HG02798 (cell line): ENCODE measurements around the gene GLG1.

Source experiments
- ATAC-seq: cut with Tn5 transposase; IDR thresholded peaks from one replicate; pipeline ENCODE4 v1.9.1; 2021; ENCODE audit warnings: mild to moderate bottlenecking; ENCODE audit not compliant: unreplicated experiment, poor library complexity

The GLG1 gene

DNA sequence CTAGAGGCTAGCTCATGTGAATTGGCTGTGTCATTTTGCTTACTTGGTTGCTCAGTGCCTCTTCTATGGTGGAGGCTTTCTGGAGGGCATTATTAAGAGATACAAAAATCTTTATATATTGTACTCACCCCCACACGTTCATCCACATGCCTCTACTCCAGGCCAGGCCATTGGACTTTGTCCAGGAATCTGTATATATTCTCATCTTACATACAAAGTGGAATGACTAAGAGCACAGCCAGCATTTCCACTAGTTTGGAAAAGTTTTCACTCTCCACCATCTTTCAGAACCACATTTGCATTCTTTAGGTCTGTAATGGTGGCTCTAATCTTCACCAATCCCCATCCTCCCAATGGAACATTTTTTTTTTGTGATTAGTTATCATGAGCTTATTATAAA lies 4.8 kb upstream of the GLG1 start:
- ATAC-seq, result no peak

DNA sequence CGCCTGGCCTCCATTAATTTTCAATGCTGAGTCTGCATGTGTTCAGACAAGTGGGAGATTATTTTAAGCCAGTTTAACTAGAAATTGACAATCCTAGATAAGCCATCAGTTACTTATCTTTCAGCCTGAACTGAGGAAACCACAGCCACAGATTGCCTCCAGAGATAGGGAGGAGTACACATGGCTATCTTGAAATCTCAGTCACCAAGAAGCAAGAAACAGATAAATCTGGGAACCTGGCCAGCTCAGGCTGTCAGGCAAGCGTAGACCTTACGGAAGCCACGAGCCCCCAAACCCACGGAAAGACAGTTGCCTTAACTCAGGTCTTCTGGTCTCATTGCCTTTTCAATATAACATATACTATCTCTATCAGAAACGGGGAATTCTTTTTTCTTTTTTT lies 2.0 kb upstream of the GLG1 start:
- ATAC-seq, result no peak

DNA sequence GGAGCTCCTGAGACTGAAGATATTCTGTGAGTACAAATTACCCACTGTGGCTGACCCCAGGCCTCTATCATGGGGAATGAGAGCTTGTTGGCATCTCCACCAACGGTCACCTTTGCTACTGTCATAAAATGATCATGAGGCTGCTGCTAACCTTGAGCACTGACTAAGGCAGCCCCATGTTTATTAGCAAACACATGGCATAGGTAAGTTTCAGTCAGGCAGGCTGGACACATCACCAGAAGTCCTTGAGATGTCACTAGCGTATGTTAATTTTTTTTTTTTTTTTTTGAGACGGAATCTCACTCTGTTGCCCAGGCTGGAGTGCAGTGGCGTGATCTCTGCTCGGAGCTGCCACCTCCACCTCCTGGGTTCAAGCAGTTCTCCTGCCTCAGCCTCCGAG lies 1.5 kb upstream of the GLG1 start:
- ATAC-seq, result no peak

DNA sequence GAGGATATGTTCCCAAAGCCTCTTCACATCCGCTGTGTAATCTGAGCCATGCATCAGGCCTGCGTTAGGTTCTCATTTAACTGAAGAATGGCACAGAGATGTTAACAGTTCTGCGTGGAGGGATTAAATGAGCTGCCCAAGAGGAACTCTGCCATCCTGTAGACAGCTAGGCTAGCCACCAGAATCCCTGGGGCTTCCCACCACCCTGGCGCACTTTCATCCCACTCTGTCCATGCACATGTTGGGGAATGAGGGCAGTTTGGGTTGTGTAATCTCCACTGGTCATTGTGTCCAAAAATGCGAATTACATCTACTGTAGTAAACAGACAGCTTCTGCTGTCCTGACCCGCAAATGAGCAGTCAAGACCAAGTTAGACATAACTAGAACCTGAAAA lies 1.0 kb upstream of the GLG1 start:
- ATAC-seq, result no peak

DNA sequence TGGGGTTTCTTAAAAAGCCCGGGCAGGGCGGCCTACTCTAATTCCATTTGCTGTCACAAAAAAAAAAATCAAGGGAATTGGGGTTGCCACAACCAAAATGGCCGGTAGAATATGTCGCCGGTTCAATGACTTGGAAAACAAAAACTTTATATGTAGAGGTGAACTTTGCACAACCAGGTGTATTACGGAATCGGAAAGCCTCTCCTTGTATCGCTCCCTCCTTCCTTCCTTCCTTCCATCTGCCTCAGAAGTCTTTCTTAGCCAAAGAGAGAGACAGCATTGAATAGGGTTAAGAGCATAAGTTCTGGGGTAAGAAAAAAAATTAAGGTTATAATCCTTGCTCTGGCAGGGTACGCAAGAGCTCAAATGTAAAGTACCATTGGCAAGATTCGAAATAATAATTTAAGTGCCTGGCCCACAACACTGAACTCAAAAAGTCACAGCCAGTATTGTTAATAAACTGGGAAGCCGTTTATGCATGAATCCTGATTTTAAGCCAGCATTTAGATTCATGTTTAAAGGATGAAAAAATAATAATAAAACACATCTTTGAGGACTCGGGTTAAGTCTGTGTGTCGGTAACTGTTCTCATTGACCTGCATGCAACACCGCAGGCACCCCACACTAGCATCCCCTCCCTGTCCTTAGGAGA lies 522 bp upstream of the GLG1 start:
- no peak for ATAC-seq

DNA sequence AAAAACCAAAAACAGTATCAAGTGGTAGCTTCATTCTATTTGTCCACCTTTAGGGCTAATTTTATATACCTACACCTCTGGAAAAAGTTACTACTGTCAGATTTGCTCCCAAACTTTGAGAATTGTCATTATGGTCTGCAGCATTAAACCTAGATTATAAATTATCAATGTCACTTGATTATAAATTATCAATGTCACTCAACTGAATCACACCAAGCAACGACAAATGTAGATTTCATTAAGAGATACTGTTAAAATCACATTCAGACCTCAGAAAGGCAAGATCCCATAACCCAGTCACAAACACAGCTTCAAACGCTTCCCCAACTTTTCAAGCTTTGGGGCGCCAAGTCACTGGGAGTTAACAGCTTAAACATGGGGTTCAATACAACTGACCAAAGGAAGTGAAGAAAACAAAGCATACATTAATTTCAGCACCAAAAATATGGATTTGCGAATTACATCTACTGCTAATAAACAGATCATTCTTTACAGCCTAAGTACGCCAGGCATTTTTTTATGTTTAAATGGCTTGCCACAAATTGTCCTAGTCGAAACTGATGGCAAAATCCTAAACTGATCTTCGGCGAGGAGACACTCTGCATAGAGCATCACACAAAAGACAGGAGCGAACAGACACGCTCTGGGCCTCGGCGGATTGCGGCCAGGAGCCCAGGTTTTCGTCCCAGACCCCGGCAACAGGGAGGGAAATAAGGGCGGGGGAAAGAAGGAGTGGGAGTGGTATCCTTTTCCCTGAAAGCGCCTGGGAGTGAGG lies 981 bp downstream of the GLG1 start:
- no peak for ATAC-seq

DNA sequence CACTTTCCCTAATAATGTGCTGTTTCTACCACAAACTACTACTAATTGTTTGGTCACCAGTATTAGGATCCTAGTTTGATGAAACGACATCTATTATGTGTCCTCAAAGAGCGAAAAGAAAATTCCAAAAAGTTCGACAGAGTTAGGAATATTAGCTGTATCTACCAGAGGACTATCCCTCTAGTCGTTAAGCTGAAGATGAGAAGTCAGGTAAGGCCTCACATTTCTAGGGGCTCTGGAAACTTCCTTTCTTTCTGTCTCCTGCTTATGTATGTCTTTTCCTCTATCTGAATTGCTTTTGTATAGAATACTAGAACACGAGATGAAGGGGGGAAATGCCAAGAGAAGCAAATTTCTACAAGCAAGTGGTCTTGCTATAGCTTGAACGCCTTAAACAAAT lies 1.6 kb downstream of the GLG1 start:
- no peak for ATAC-seq

DNA sequence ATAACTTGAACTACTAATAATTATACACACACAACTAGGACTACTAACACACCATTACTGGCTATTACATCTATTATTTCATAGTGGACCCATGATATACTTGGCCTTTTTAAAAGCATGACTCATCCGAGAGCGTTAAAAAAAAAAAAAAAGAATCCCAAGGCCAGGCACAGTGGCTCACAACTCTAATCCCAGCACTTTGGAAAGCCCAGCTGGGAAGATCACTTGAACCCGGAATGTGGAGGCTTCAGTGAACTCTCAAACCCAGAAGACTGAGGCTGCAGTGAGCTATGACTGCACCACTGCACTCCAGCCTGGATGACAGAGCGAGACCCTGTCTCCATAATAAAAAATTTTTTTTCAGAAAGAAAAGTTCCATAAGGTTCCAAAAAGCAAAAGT lies 3.1 kb downstream of the GLG1 start:
- ATAC-seq, result no peak

DNA sequence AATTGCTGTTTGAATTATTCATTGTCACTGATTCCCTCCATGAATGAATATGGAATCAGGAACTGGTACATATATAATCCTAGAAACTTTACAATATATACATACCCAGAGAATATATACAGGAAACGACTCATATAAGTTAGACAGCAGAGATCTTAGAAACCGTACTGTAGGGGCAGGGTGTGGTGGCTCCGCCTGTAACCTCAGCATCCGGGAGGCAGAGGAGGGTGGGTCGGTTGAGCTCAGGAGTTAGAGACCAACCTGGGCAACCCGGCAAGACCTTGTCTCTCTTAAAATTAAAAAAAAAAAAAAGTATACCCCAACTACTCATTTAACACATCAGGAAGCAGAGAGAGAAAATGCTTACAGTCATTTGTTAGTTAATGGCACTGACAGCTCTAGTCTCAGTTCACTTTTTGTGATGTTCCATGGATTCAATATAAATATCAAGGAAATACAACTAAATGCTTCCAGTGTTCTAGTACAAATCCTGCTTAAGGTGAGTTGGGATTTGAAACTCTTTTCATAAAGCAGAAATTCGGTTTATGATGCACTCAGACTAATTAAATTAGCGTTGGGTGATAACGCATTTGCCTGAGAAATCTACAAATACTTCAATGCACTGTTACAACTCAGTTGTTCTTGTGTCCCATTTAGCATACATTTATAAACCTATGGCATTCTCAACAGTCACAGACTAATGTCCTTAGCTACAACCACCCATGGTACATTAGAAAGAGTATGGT lies 5.6 kb downstream of the GLG1 start:
- no peak for ATAC-seq

DNA sequence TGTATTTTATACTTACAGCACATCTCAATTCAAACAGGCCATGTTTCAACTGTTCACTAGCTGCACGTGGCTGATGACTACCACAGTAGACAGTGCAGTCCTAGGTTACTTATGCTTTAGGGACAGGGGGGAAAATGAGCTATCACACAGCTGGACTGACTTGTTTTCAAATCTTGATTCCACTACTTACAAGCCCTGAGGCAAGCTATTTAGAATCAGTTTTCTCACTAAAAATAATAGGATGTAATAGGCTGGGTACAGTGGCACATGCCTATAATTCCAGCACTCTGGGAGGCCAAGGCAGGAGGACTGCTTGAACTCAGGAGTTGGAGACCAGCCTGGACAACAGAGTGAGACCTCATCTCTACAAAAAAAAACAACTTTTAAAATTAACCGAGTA lies 10.3 kb downstream of the GLG1 start:
- no peak for ATAC-seq

DNA sequence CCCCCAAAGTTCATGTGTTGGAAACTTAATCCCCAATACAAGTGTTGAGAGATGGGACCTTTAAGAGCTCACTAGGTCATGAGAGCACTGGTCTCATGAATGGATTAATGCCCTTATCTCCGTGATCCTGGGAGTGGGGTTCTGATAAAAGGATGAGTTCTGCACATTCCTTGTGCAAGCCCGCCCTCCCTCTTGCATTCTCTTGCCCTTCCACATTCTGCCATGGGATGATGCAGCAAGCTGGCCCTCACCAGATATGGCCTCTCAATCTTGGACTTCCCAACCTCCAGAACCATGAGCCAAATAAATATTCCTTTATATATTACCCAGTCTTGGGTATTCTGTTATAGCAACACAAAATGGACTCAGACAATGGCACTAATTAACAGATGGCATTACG lies 14.1 kb downstream of the GLG1 start:
- ATAC-seq, result no peak

DNA sequence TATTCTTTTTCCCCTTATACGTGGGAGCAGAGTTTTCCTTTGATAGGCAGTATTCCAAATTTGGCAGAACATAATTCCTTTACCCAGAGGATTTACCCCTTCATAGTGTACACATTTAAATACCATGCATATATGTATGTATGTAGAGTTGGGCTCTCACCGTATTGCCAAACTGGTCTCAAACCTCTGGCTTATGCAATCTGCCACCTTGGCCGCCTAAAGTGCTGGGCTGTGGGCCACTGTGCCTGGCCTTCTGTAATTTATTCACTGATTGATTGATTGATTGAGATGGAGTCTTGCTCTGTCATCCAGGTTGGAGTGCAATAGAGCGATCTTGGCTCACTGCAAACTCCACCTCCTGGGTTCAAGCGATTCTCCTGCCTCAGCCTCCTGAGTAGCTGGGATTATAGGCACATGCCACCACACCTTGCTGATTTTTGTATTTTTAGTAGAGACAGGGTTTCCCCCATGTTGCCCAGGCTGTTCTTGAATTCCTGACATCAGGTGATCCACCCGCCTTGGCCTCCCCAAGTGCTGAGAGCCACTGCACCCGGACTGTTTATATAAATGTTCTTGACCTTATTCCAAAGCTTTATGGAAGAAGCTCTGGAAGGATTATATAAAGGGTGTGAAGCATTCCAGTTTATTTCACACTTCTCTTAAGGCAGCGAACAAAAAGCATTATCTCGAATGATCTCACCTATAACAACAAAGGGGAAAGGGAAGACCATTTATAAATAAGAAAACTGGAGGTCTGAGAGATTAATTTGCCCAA lies 14.9 kb downstream of the GLG1 start:
- ATAC-seq, result no peak

DNA sequence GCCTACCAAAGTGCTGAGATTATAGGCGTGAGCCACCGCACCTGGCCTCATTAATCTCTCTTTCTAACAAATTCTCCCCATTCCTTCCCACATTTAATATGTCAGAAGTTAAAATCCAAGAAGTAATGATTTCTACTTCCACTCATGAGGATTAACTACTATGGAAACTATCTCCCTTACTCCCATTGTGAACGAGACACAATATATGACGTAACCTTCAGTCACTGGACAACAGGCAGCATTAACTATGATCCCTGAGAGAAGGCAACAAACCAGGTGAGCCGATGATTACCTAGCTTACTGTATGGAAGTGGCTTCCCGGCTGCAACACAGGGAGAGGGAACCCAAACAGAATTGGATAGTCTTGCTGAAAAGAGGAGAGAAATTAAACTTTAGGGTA lies 20.0 kb downstream of the GLG1 start:
- no peak for ATAC-seq

DNA sequence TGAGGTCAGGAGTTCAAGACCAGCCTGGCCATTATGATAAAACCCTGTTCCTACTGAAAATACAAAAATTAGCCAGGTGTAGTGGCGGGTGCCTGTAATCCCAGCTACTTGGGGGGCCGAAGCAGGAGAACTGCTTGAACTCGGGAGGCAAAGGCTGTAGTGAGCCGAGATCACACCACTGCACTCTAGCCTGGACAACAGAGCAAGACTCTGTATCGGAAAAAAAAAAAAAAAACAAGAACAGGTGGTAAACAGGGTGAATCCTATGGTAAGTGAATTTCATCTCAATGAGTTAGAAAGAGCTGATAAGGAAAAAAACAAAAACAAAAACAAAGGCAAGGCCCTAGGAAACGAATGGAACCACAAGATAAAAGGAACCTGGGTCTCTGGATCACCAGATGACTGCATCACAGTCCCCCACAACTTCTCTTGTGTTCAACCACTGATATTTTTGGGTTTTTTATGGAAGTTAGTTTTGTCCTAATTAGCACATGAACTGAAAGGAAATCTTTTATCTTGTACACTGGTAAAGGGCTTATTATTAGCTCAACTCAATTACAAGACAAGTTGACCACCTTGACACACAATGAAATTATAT lies 21.0 kb downstream of the GLG1 start:
- ATAC-seq, result no peak

DNA sequence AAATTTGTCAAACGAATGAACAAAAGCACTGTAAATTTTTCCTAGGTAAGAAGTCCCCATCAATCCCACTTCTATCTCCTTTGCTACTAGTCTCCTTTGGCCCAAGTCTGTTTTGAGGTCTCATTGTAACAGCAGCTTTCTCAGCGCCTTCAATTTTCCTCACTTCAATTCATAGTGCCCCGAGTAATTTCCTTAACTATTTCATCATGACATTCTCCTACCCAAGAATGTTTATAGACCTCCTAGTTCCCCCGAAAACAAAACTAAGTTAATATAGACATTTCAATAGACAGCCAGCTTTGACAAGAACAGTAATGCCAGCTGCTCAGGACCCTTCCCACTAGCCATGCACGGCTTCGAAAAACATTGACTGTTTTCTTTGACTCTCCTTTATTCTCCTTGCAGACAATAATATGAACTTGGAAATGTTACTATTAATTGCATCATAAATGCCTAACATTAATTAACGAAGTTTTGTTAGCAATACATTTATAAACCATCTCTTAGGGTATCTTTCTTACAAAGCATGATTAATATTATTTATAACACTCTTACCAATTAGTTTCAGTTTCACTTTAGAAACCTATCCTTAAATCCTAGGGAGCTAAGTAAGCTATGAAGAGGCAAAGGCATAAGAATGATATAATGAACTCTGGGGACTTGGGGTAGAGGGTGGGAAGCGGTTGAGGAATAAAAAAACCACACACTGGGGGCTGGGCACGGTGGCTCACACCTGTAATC lies 22.8 kb downstream of the GLG1 start:
- ATAC-seq, result no peak

DNA sequence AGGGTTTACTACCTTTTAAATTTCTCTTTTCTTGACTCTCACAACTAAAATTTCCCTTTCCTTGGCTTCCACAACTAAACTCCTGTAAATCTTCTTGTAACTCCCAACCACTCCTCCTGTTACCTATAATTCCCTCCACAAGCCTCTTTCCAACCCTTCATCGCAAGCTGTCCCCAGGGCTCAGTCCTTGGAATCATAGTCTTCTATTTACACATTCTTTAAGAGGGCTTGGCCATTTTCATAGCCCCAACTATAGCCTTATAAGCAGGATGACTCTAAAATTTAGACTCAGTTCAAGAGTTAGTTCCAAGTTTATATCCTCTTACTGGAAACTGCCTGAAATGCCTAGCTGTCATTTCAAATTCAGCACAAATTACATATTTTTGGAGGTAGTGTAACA lies 23.9 kb downstream of the GLG1 start:
- ATAC-seq, result no peak

DNA sequence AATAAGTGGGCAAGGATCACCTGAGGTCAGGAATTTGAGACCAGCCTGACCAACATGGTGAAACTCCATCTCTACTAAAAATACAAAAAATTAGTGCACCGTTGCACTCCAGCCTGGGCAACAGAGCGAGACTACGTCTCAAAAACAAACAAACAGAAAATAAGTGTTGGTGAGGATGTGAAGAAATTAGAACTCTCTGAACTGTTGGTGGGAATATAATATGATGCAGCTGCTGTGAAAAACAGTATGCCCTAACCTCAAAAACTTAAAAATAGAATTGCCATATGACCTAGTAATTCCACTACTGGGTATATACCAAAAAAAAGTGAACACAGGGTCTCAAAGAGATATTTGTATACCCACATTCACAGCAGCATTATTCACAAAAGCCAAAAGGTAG lies 26.1 kb downstream of the GLG1 start:
- ATAC-seq, result peak; percentile 33

DNA sequence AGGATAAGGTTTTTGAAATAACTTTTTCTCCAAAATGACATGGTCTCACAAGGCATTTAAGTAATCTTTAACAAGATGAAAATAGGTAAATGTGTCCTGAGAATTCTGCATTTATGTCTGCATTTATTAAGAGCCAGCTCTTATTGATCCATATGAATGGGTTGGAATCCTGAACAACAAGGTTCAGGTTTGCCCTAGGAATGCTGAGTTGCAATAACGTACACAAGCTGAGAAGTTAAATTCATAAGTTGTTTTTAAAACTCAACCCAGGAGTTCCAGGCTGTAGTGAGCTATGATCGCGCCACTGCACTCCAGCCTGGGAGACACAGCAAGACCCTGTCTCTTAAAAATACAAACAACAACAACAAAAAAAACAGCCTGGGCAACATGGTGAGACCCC lies 28.1 kb downstream of the GLG1 start:
- no peak for ATAC-seq

DNA sequence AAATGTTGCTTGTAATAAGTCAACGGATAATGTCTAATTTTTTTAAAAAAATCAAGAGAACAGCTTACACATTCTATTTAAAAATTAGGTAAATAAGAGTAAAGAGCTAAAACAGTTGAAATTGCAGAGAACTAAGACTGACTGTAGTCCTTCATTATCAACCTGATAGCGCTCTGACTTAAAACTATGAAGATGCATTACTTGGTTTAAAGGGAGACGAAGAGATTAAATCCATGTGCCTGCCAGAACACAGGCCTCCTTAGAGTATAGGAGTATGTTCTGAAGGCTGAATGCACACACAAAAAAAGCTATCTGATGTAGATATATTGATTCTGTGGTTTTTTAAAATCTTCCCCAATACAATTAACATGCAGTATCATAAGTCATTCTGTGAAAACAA lies 28.5 kb downstream of the GLG1 start:
- ATAC-seq, result no peak

DNA sequence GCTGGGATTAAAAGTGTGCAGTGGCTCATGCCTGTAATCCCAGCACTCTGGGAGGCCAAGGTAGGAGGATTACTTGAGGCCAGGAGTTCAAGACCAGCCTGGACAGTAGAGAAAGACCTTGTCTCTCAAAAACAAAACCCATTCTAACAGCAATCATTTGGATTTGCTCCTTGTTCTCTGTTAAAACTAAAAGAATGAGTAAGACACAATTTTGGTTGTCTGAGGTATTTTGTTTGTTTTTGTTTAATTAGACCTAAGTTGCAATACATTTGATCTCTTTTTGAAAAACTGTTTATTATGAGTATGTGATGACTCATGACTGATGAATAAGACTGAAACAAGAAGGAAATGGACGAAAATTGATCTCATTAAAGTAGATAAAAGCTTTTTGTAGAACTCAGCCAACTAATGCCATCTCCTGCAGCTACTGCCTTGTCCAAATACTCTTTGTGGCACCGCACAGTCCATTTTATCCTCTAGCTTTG lies 29.0 kb downstream of the GLG1 start:
- no peak for ATAC-seq
